Body of pancreas (tissue), 4 donors: Measurements from ENCODE around the gene STYXL2. TPM values are rescaled to one million over a fixed set of nuclear protein-coding genes. Genes with fewer than 3 reads are reported as not detected.

Experiments used
- ATAC-seq: fragments of 150-250 bp; one replicate; pipeline ENCODE4 v1.9.1; 2016
- DNase-seq, 4 donors: peaks; one replicate each; pipeline ENCODE4 v3.0.0-alpha.2; 2019
- H3K27ac ChIP-seq, 4 donors: fragments of 200-600 bp; sonication (generic); 1 replicate in 3 of 4; 2 replicates in 1 of 4; pipeline versions ENCODE4 v1.5.1 to v1.6.1; 2016 to 2019; ENCODE audit warnings: mild to moderate bottlenecking in 1 of 4, mixed read lengths in 1 of 4, moderate library complexity in 1 of 4
- H3K27me3 ChIP-seq, 2 donors: fragments of 200-600 bp; sonication (generic); one replicate each; pipeline ENCODE4 v1.6.0; 2016; ENCODE audit warnings: mild to moderate bottlenecking in 1 of 2
- H3K36me3 ChIP-seq, 2 donors: fragments of 200-600 bp; sonication (generic); replicated peaks in 1 of 2; 2 replicates each; pipeline ENCODE4 v1.5.1; 2016; ENCODE audit warnings: low read depth in 2 of 2; ENCODE audit not compliant: insufficient read depth in 1 of 2
- H3K4me1 ChIP-seq: fragments of 200-600 bp; sonication (generic); one replicate; pipeline ENCODE4 v1.6.0; 2016
- H3K4me3 ChIP-seq, 2 donors: fragments of 200-600 bp; sonication (generic); 1 replicate in 1 of 2; 2 replicates in 1 of 2; pipeline ENCODE4 v1.5.1; 2016 to 2019
- H3K9me3 ChIP-seq, 3 donors: fragments of 200-600 bp; sonication (generic); 1 replicate in 2 of 3; 2 replicates in 1 of 3; pipeline ENCODE4 v1.5.1; 2016
- POLR2A ChIP-seq, 3 donors: fragments of 450-650 bp; IDR thresholded peaks; one replicate each; pipeline ENCODE4 v1.6.1; 2016; ENCODE audit warnings: antibody characterized with exemption in 3 of 3, mild to moderate bottlenecking in 2 of 3
- WGBS, 2 donors: methylation state at CpG; one replicate each; pipeline ENCODE4 v1.1.5; 2017; 5-methylcytosine and 5-hydroxymethylcytosine counted together
- intact Hi-C: fragments of 100-400 bp; cut with DNase I; formaldehyde crosslinking; loops from one replicate; pipeline ENCODE4 v1.15.1; 2023
- total RNA-seq, 2 donors: library from RNA; depleted of rRNA; stranded (reverse); fragments of >200 nt; gene quantifications; one replicate each; pipeline ENCODE4 v1.1.0, GENCODE V29; 2016
- TF ChIP-seq, protein P1 (sequence below), 7 experiments: fragments of 450-650 bp in 4 of 7; fragments of 200-600 bp in 3 of 7; sonication (generic) in 3 of 7; IDR thresholded peaks; one replicate each; pipeline ENCODE4 v1.5.1; 2016 to 2019; ENCODE audit warnings: antibody characterized with exemption in 7 of 7

The STYXL2 gene
- total RNA-seq, 2 donors from 2014 or later: not detected

DNA sequence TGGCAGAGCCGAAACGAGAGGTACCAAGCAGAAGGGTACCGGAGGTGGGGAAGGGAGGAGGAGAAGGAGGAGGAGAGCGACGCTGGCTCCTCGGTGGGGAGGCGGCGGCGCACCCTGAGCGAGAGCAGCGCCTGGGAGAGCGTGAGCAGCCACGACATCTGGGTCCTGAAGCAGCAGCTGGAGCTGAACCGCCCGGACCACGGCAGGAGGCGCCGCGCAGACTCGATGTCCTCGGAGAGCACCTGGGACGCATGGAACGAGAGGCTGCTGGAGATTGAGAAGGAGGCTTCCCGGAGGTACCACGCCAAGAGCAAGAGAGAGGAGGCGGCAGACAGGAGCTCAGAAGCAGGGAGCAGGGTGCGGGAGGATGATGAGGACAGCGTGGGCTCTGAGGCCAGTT is 32.4 kb downstream of the STYXL2 start:
- H3K36me3 ChIP-seq: no peaks in the 10 kb centered on the region
- 76 to 82% methylated on average over 28 of the region's 28 CpGs for WGBS, 2 donors
- no peak overlapping the region for H3K27ac ChIP-seq
- ATAC-seq (no peak), DNase-seq (no peak)
- no peaks in the 10 kb centered on the region for H3K9me3 ChIP-seq
- H3K27me3 ChIP-seq: no peaks in the 10 kb centered on the region
- peaks cover 7% of the 10 kb centered on the region for H3K4me1 ChIP-seq
- TF ChIP-seq, protein P1, sequence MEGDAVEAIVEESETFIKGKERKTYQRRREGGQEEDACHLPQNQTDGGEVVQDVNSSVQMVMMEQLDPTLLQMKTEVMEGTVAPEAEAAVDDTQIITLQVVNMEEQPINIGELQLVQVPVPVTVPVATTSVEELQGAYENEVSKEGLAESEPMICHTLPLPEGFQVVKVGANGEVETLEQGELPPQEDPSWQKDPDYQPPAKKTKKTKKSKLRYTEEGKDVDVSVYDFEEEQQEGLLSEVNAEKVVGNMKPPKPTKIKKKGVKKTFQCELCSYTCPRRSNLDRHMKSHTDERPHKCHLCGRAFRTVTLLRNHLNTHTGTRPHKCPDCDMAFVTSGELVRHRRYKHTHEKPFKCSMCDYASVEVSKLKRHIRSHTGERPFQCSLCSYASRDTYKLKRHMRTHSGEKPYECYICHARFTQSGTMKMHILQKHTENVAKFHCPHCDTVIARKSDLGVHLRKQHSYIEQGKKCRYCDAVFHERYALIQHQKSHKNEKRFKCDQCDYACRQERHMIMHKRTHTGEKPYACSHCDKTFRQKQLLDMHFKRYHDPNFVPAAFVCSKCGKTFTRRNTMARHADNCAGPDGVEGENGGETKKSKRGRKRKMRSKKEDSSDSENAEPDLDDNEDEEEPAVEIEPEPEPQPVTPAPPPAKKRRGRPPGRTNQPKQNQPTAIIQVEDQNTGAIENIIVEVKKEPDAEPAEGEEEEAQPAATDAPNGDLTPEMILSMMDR (IDR thresholded peaks at IDR 0.05): no peak
- TF ChIP-seq POLR2A (IDR thresholded peaks at IDR 0.05): no peak
- intact Hi-C loops: no loop called here
- no peak overlapping the region for H3K4me3 ChIP-seq

DNA sequence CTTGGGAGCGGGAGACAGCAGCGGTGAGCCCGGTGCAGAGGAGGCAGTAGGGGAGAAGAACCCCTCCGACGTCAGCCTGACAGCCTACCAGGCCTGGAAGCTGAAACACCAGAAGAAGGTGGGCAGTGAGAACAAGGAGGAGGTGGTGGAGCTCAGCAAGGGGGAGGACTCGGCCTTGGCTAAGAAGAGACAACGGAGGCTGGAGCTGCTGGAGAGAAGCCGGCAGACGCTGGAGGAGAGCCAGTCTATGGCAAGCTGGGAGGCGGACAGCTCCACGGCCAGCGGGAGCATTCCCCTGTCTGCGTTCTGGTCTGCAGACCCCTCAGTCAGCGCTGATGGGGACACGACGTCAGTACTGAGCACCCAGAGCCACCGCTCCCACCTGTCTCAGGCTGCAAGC is 32.9 kb downstream of the STYXL2 start:
- intact Hi-C loops: no loop called here
- Histone ChIP-seq H3K9me3 (no peaks in the 10 kb centered on the region), H3K4me3 (no peak overlapping the region), H3K36me3 (no peaks in the 10 kb centered on the region), H3K27me3 (no peaks in the 10 kb centered on the region), H3K4me1 (peaks cover 2% of the 10 kb centered on the region), H3K27ac (no peak overlapping the region)
- DNase-seq: no peak
- 62 to 74% methylated on average over 16 to 17 of the region's 17 CpGs for WGBS, 2 donors
- TF ChIP-seq, protein P1 (IDR thresholded peaks at IDR 0.05): no peak
- no peak for TF ChIP-seq POLR2A (IDR thresholded peaks at IDR 0.05)
- no peak for ATAC-seq

DNA sequence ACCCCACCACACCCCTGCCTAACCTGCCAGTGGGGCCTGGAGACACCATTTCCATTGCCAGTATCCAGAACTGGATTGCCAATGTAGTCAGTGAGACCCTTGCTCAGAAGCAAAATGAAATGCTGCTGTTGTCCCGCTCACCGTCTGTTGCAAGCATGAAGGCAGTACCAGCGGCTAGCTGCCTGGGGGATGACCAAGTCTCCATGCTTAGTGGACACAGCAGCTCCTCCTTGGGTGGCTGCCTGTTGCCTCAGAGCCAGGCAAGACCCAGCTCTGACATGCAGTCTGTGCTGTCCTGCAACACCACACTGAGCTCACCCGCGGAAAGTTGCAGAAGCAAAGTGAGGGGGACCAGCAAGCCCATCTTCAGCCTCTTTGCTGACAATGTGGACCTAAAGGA is 33.4 kb downstream of the STYXL2 start:
- TF ChIP-seq POLR2A (IDR thresholded peaks at IDR 0.05): no peak
- TF ChIP-seq, protein P1 (IDR thresholded peaks at IDR 0.05): no peak
- ATAC-seq (no peak), DNase-seq (no peak)
- H3K27me3 ChIP-seq: no peaks in the 10 kb centered on the region
- no peaks in the 10 kb centered on the region for H3K9me3 ChIP-seq
- H3K36me3 ChIP-seq: no peaks in the 10 kb centered on the region
- H3K4me1 ChIP-seq: no peaks in the 10 kb centered on the region
- H3K4me3 ChIP-seq: no peak overlapping the region
- H3K27ac ChIP-seq: no peak overlapping the region
- intact Hi-C loops: no loop called here
- WGBS, 2 donors: 88 to 90% methylated on average over 5 of the region's 5 CpGs

DNA sequence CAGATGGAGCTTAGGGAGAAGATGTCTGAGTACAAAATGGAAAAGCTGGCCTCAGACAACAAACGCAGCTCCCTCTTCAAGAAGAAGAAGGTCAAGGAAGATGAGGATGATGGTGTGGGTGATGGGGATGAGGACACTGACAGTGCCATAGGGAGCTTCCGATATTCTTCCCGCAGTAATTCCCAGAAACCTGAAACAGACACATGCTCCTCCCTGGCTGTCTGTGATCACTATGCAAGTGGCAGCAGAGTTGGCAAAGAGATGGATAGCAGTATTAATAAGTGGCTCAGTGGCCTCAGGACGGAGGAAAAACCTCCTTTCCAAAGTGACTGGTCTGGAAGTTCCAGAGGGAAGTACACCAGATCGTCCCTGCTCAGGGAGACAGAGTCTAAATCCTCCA is 33.8 kb downstream of the STYXL2 start:
- no peak for ATAC-seq
- 50 to 61% methylated on average over 5 of the region's 5 CpGs for WGBS, 2 donors
- Histone ChIP-seq H3K27me3 (no peaks in the 10 kb centered on the region), H3K9me3 (no peaks in the 10 kb centered on the region), H3K36me3 (no peaks in the 10 kb centered on the region), H3K4me3 (no peak overlapping the region), H3K27ac (no peak overlapping the region), H3K4me1 (no peaks in the 10 kb centered on the region)
- TF ChIP-seq, protein P1 (IDR thresholded peaks at IDR 0.05): no peak
- no peak for TF ChIP-seq POLR2A (IDR thresholded peaks at IDR 0.05)
- DNase-seq: no peak
- intact Hi-C loops: no loop called here
